ENCODE measurements around the gene STK24. TPM values are rescaled to one million over a fixed set of nuclear protein-coding genes. Genes with fewer than 3 reads are reported as not detected.

STK24 gene
- polyA plus RNA-seq, 1 of the 3 experiments (the other 2 are of a cell fraction): 30.5 TPM

- TF ChIP-seq USF1 (IDR thresholded peaks at IDR 0.05; ENCODE audit: borderline replicate concordance, low read depth) (no peak), NRF1 (IDR thresholded peaks at IDR 0.05; ENCODE audit: low read depth, low read length) (no peak), SIN3A (IDR thresholded peaks at IDR 0.05; ENCODE audit: borderline replicate concordance, low read depth, low read length) (no peak)
Measured at GRCh38 chr13:98504371-98504963, 72.4 kb downstream of the STK24 start (continued).

DNA sequence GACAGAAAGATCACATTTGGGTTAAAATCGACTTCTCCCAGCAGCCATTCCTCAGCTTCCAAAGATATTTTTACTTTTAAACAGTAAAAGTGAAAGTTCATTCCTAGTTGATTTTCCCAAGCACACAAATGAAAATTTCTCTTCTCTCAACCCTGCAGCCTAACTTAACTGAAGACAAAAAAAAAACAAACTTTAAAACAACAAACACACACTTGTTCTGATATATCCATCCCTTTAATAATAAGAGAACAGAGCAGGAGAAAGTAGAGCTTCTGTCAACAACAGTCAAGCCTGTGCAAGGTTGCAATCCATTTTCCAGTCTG lies 72.9 kb downstream of the STK24 start:
- H3K36me3 ChIP-seq (replicated peaks in 1 of 2; ENCODE audit: control insufficient read depth in 1 of 2, insufficient read depth in 2 of 2, low read length in 1 of 2): peaks cover 0 to 2% of the 10 kb centered on the region in 2 experiments
- H3K79me2 ChIP-seq (ENCODE audit: insufficient read depth): peaks cover 75% of the 10 kb centered on the region
- H4K20me1 ChIP-seq (ENCODE audit: insufficient read depth): peaks cover 22% of the 10 kb centered on the region
- no peaks in the 10 kb centered on the region for H3K27me3 ChIP-seq (ENCODE audit: insufficient read depth)
- DNase-seq: no peak
- peaks cover 20 to 40% of the 10 kb centered on the region in 2 experiments; a peak in 3 of 4 replicates for H3K4me1 ChIP-seq (ENCODE audit: control insufficient read depth in 1 of 2, insufficient read depth in 2 of 2, low read depth in 1 of 2, low read length in 1 of 2)
- no peak overlapping the region; the same call in 1 of the 2 replicates for H3K4me2 ChIP-seq
- H3F3A ChIP-seq (replicated peaks; ENCODE audit: insufficient read depth): no peaks in the 10 kb centered on the region
- POLR2A ChIA-PET: no interaction called here
- CTCF ChIA-PET: interaction anchor here (0.9 to 1.3 kb wide), 2 partner anchors 56 to 336 kb away, joined by 3 to 6 read pairs; no protein-coding TSS in a partner anchor
- no peak overlapping the region for H3K27ac ChIP-seq (ENCODE audit: low read depth in 2 of 2, low read length in 1 of 2)
- no peaks in the 10 kb centered on the region for H3K9me3 ChIP-seq
- no peak overlapping the region for H2AFZ ChIP-seq (ENCODE audit: low read depth)
- 79% methylated on average over 1 of the region's 1 CpG for WGBS (ENCODE audit: low lambda C conversion rate)
- TF ChIP-seq MXI1 (IDR thresholded peaks at IDR 0.05; ENCODE audit: low read depth, low read length): no peak
- no peak for TF ChIP-seq FOXM1 (IDR thresholded peaks at IDR 0.05; ENCODE audit: low read depth)
- TF ChIP-seq FOXJ3 (CRISPR knock-in tag; IDR thresholded peaks at IDR 0.05): no peak
- H3K9ac ChIP-seq: no peak overlapping the region
- no peak overlapping the region for H3K4me3 ChIP-seq (ENCODE audit: low read depth in 2 of 2, low read length in 1 of 2)
- H3K9me2 ChIP-seq: no peaks in the 10 kb centered on the region

DNA sequence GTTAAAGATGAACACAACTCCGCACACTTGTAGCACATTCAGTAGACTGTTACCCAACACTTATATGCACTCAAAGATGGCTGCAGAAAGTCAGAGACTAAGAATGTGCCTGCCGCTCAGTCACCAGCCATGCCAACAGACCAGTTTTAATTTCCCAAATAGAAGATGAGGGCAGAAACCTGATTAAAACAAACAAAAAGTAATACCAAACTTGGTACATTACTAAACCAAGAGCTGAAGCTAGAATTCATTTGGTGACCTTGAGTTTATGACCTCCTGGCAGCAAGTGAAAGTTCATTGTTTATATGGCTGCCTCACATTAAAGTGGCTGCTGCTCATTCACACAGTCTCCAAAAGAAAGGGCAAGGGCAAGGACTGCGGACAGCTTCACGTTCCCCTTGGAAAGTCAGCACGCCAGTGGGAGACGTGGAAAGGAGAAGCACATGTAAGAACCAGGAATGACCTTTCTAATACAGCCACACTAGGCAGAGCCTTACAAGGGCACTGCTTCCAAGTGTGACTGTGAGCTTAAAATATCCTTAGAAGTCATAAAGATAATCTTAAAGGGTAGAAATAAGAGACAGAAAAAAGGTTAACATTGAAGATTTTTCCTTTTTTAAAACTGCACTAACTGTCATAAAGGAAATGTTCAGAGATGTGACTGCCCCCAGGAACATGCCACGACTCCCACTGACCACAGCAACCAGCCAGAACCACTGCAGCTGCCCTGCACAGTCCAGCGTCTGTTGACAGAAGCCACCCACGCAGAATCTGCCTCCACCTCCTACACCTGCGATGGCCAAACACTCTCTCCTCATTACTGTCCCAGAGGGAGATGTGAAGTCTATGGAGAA lies 73.5 kb downstream of the STK24 start:
- no peak overlapping the region for H3K27ac ChIP-seq (ENCODE audit: low read depth in 2 of 2, low read length in 1 of 2)
- no peak overlapping the region for H2AFZ ChIP-seq (ENCODE audit: low read depth)
- H3K79me2 ChIP-seq (ENCODE audit: insufficient read depth): peaks cover 70% of the 10 kb centered on the region
- no peaks in the 10 kb centered on the region for H3K9me3 ChIP-seq
- no peak overlapping the region; the same call in 1 of the 2 replicates for H3K4me2 ChIP-seq
- no peaks in the 10 kb centered on the region for H3K9me2 ChIP-seq
- H3F3A ChIP-seq (replicated peaks; ENCODE audit: insufficient read depth): no peaks in the 10 kb centered on the region
- H3K9ac ChIP-seq: no peak overlapping the region
- no peak for DNase-seq
- TF ChIP-seq NFIC (IDR thresholded peaks at IDR 0.05; ENCODE audit: borderline replicate concordance): no peak
- no peaks in the 10 kb centered on the region for H3K27me3 ChIP-seq (ENCODE audit: insufficient read depth)
- 95% methylated on average over 10 of the region's 10 CpGs for WGBS (ENCODE audit: low lambda C conversion rate)
- H3K4me1 ChIP-seq (ENCODE audit: control insufficient read depth in 1 of 2, insufficient read depth in 2 of 2, low read depth in 1 of 2, low read length in 1 of 2): peaks cover 15 to 36% of the 10 kb centered on the region in 2 experiments; a peak in 3 of 4 replicates
- peaks cover 22% of the 10 kb centered on the region for H4K20me1 ChIP-seq (ENCODE audit: insufficient read depth)
- H3K36me3 ChIP-seq (replicated peaks in 1 of 2; ENCODE audit: control insufficient read depth in 1 of 2, insufficient read depth in 2 of 2, low read length in 1 of 2): peaks cover 0 to 2% of the 10 kb centered on the region in 2 experiments
- H3K4me3 ChIP-seq (ENCODE audit: low read depth in 2 of 2, low read length in 1 of 2): no peak overlapping the region
- ChIA-PET POLR2A (no interaction called here), CTCF (interaction anchor here (1.0 to 1.3 kb wide), 2 partner anchors 55 to 58 kb away, joined by 3 to 6 read pairs; no protein-coding TSS in a partner anchor)
